MM.1S (cell line): ENCODE measurements around the gene RCC2.

Experiments used
- CTCF ChIP-seq: fragments of 300-600 bp; sonication (generic); IDR thresholded peaks from 2 replicates; pipeline ENCODE4 v1.5.1; 2016; ENCODE audit warnings: antibody characterized with exemption, low read length, mixed read lengths
- EZH2 ChIP-seq: fragments of 300-600 bp; sonication (generic); optimal IDR thresholded peaks from 2 replicates; pipeline ENCODE3; 2017; ENCODE audit warnings: low read depth, mild to moderate bottlenecking, antibody characterized with exemption, low read length, mixed read lengths
- EZH2phosphoT487 ChIP-seq: fragments of 300-600 bp; sonication (generic); IDR thresholded peaks from 2 replicates; pipeline ENCODE4 v1.6.1; 2018; ENCODE audit warnings: antibody characterized with exemption, low read length

GRCh38 chr1:17475752-17476151 is 36.3 kb upstream of the RCC2 start:
- TF ChIP-seq CTCF = no peak
- TF ChIP-seq EZH2 = no peak
- TF ChIP-seq EZH2phosphoT487 = no peak
